ENCODE data around the gene USP33. TPM values are rescaled to one million over a fixed set of nuclear protein-coding genes. Genes with fewer than 3 reads are reported as not detected.

The USP33 gene
- polyA plus RNA-seq, 3 donors, result 33.5 to 43.8 (median 34.9) TPM

Other genes with a start within 250 kb of the USP33 start
- gene ZZZ3, start 77.2 kb downstream of the USP33 start, polyA plus RNA-seq, result 10 to 100 TPM in 2 of 3 donors, 1 to 10 TPM in 1; 8.1 to 12.3 (median 10.0) TPM
- 1 to 10 TPM; 5.0 to 7.2 (median 6.5) TPM for gene MIGA1, start 19.8 kb upstream of the USP33 start, polyA plus RNA-seq
- 1 to 10 TPM in 2 of 3 donors, under 1 TPM in 1; 0.31 to 3.5 (median 3.0) TPM for gene NEXN, start 128.8 kb upstream of the USP33 start, polyA plus RNA-seq
- 10 to 100 TPM; 16.5 to 47.3 (median 16.5) TPM for gene FUBP1, start 219.2 kb upstream of the USP33 start, polyA plus RNA-seq
- 1 to 10 TPM; 2.8 to 4.0 (median 3.6) TPM for gene DNAJB4, start 245.1 kb upstream of the USP33 start, polyA plus RNA-seq

Measured in CD14-positive monocyte (primary cell).